ENCODE results near the gene AUP1.

The AUP1 gene

GRCh38 chr2:74524005-74524404 lies 5.5 kb downstream of the AUP1 start:
- H4K8ac ChIP-seq (ENCODE audit: low read depth, low read length): no peak overlapping the region
- peaks cover 20 to 28% of the 10 kb centered on the region in 2 experiments for H3K36me3 ChIP-seq (ENCODE audit: control insufficient read depth in 1 of 2, insufficient read depth in 2 of 2, low read length in 2 of 2)
- H2BK12ac ChIP-seq (ENCODE audit: low read length): no peak overlapping the region
- H3K14ac ChIP-seq (ENCODE audit: low read length): no peak overlapping the region
- H2BK5ac ChIP-seq (ENCODE audit: low read depth, low read length, poor library complexity): no peak overlapping the region
- H3K4ac ChIP-seq (ENCODE audit: low read depth, low read length): no peak overlapping the region
- no peak for DNase-seq
- H3K27me3 ChIP-seq (ENCODE audit: insufficient read depth, low read length): peaks cover 4% of the 10 kb centered on the region
- WGBS (ENCODE audit: extremely low coverage, insufficient coverage, insufficient read length): no CpG with 5 or more reads among the region's 9 CpGs
- no peak overlapping the region for H3K4me3 ChIP-seq (ENCODE audit: low read depth, low read length)
- H3K4me1 ChIP-seq (ENCODE audit: control insufficient read depth in 1 of 2, insufficient read depth in 2 of 2, low read length in 2 of 2): peaks cover 3 to 7% of the 10 kb centered on the region in 2 experiments
- H3K79me2 ChIP-seq (ENCODE audit: control insufficient read depth, insufficient read depth, low read length, poor library complexity): peaks cover 4% of the 10 kb centered on the region
- no peak overlapping the region for H3K4me2 ChIP-seq (ENCODE audit: low read length)
- no peak overlapping the region for H3K18ac ChIP-seq (ENCODE audit: low read length)
- H2AFZ ChIP-seq (ENCODE audit: insufficient read depth, low read length, poor library complexity): no peak overlapping the region
- H3K9ac ChIP-seq (ENCODE audit: low read length): no peak overlapping the region
- H2AK5ac ChIP-seq (ENCODE audit: low read length): no peak overlapping the region
- no peak overlapping the region for H3K27ac ChIP-seq (ENCODE audit: low read depth, low read length)
- H3K9me3 ChIP-seq (ENCODE audit: insufficient read depth, low read depth, low read length): no peaks in the 10 kb centered on the region
- no peak overlapping the region for H4K91ac ChIP-seq (ENCODE audit: low read depth, low read length)
- no peak overlapping the region for H4K12ac ChIP-seq (ENCODE audit: low read depth, low read length)
- H3K23ac ChIP-seq (ENCODE audit: low read length): no peak overlapping the region
- no peak overlapping the region for H2BK120ac ChIP-seq (ENCODE audit: insufficient read depth, low read length, poor library complexity)
- H3K79me1 ChIP-seq (ENCODE audit: low read length): peaks cover under 1% of the 10 kb centered on the region

GRCh38 chr2:74522516-74522915 lies 7.0 kb downstream of the AUP1 start:
- no peak overlapping the region for H3K4me2 ChIP-seq (ENCODE audit: low read length)
- no peak overlapping the region for H4K91ac ChIP-seq (ENCODE audit: low read depth, low read length)
- peaks cover 14 to 20% of the 10 kb centered on the region in 2 experiments for H3K36me3 ChIP-seq (ENCODE audit: control insufficient read depth in 1 of 2, insufficient read depth in 2 of 2, low read length in 2 of 2)
- H3K27ac ChIP-seq (ENCODE audit: low read depth, low read length): no peak overlapping the region
- H3K79me2 ChIP-seq (ENCODE audit: control insufficient read depth, insufficient read depth, low read length, poor library complexity): no peaks in the 10 kb centered on the region
- no peak overlapping the region for H3K9ac ChIP-seq (ENCODE audit: low read length)
- H3K4ac ChIP-seq (ENCODE audit: low read depth, low read length): no peak overlapping the region
- no peaks in the 10 kb centered on the region for H3K4me1 ChIP-seq (ENCODE audit: control insufficient read depth in 1 of 2, insufficient read depth in 2 of 2, low read length in 2 of 2)
- no peak overlapping the region for H3K14ac ChIP-seq (ENCODE audit: low read length)
- H3K9me3 ChIP-seq (ENCODE audit: insufficient read depth, low read depth, low read length): no peaks in the 10 kb centered on the region
- H3K23ac ChIP-seq (ENCODE audit: low read length): no peak overlapping the region
- no CpG with 5 or more reads among the region's 3 CpGs for WGBS (ENCODE audit: extremely low coverage, insufficient coverage, insufficient read length)
- H4K8ac ChIP-seq (ENCODE audit: low read depth, low read length): no peak overlapping the region
- H3K79me1 ChIP-seq (ENCODE audit: low read length): no peaks in the 10 kb centered on the region
- H2AFZ ChIP-seq (ENCODE audit: insufficient read depth, low read length, poor library complexity): no peak overlapping the region
- H2BK12ac ChIP-seq (ENCODE audit: low read length): no peak overlapping the region
- peaks cover 13% of the 10 kb centered on the region for H3K27me3 ChIP-seq (ENCODE audit: insufficient read depth, low read length)
- H2AK5ac ChIP-seq (ENCODE audit: low read length): no peak overlapping the region
- H2BK5ac ChIP-seq (ENCODE audit: low read depth, low read length, poor library complexity): no peak overlapping the region
- H4K12ac ChIP-seq (ENCODE audit: low read depth, low read length): no peak overlapping the region
- H2BK120ac ChIP-seq (ENCODE audit: insufficient read depth, low read length, poor library complexity): no peak overlapping the region
- no peak overlapping the region for H3K4me3 ChIP-seq (ENCODE audit: low read depth, low read length)
- DNase-seq: no peak
- no peak overlapping the region for H3K18ac ChIP-seq (ENCODE audit: low read length)

GRCh38 chr2:74516650-74517049 lies 12.9 kb downstream of the AUP1 start:
- Histone ChIP-seq H3K36me3 (ENCODE audit: control insufficient read depth in 1 of 2, insufficient read depth in 2 of 2, low read length in 2 of 2) (no peaks in the 10 kb centered on the region), H2BK12ac (ENCODE audit: low read length) (no peak overlapping the region), H4K91ac (ENCODE audit: low read depth, low read length) (no peak overlapping the region), H3K4me1 (ENCODE audit: control insufficient read depth in 1 of 2, insufficient read depth in 2 of 2, low read length in 2 of 2) (peaks cover 6 to 10% of the 10 kb centered on the region in 2 experiments), H4K8ac (ENCODE audit: low read depth, low read length) (no peak overlapping the region), H3K4me2 (ENCODE audit: low read length) (no peak overlapping the region), H4K12ac (ENCODE audit: low read depth, low read length) (no peak overlapping the region), H2AFZ (ENCODE audit: insufficient read depth, low read length, poor library complexity) (no peak overlapping the region), H3K14ac (ENCODE audit: low read length) (no peak overlapping the region), H3K27me3 (ENCODE audit: insufficient read depth, low read length) (peaks cover 68% of the 10 kb centered on the region), H2BK120ac (ENCODE audit: insufficient read depth, low read length, poor library complexity) (no peak overlapping the region), H3K18ac (ENCODE audit: low read length) (no peak overlapping the region), H3K4ac (ENCODE audit: low read depth, low read length) (no peak overlapping the region), H3K23ac (ENCODE audit: low read length) (no peak overlapping the region), H3K9ac (ENCODE audit: low read length) (no peak overlapping the region), H2BK5ac (ENCODE audit: low read depth, low read length, poor library complexity) (no peak overlapping the region), H2AK5ac (ENCODE audit: low read length) (no peak overlapping the region), H3K27ac (ENCODE audit: low read depth, low read length) (no peak overlapping the region), H3K79me2 (ENCODE audit: control insufficient read depth, insufficient read depth, low read length, poor library complexity) (no peaks in the 10 kb centered on the region), H3K79me1 (ENCODE audit: low read length) (no peaks in the 10 kb centered on the region), H3K9me3 (ENCODE audit: insufficient read depth, low read depth, low read length) (peaks cover 16% of the 10 kb centered on the region), H3K4me3 (ENCODE audit: low read depth, low read length) (no peak overlapping the region)
- WGBS (ENCODE audit: extremely low coverage, insufficient coverage, insufficient read length): no CpG with 5 or more reads among the region's 13 CpGs
- DNase-seq: no peak

- no peak overlapping the region for H2BK5ac ChIP-seq (ENCODE audit: low read depth, low read length, poor library complexity)
- H3K27ac ChIP-seq (ENCODE audit: low read depth, low read length): no peak overlapping the region
- H2BK120ac ChIP-seq (ENCODE audit: insufficient read depth, low read length, poor library complexity): no peak overlapping the region
- H3K79me2 ChIP-seq (ENCODE audit: control insufficient read depth, insufficient read depth, low read length, poor library complexity): no peaks in the 10 kb centered on the region
- no peak for DNase-seq
- H3K4me1 ChIP-seq (ENCODE audit: control insufficient read depth in 1 of 2, insufficient read depth in 2 of 2, low read length in 2 of 2): peaks cover 6 to 10% of the 10 kb centered on the region in 2 experiments
- no peak overlapping the region for H3K4ac ChIP-seq (ENCODE audit: low read depth, low read length)
- H3K36me3 ChIP-seq (ENCODE audit: control insufficient read depth in 1 of 2, insufficient read depth in 2 of 2, low read length in 2 of 2): no peaks in the 10 kb centered on the region
- no peak overlapping the region for H4K91ac ChIP-seq (ENCODE audit: low read depth, low read length)
- H3K27me3 ChIP-seq (ENCODE audit: insufficient read depth, low read length): peaks cover 74% of the 10 kb centered on the region
- no peak overlapping the region for H4K12ac ChIP-seq (ENCODE audit: low read depth, low read length)
- H3K18ac ChIP-seq (ENCODE audit: low read length): no peak overlapping the region
- no peak overlapping the region for H3K4me3 ChIP-seq (ENCODE audit: low read depth, low read length)
- peaks cover 16% of the 10 kb centered on the region for H3K9me3 ChIP-seq (ENCODE audit: insufficient read depth, low read depth, low read length)
- peak overlapping the region; percentile 39 for H3K4me2 ChIP-seq (ENCODE audit: low read length)
- no peak overlapping the region for H2BK12ac ChIP-seq (ENCODE audit: low read length)
- no CpG with 5 or more reads among the region's 72 CpGs for WGBS (ENCODE audit: extremely low coverage, insufficient coverage, insufficient read length)
- H3K23ac ChIP-seq (ENCODE audit: low read length): no peak overlapping the region
- no peak overlapping the region for H4K8ac ChIP-seq (ENCODE audit: low read depth, low read length)
- H3K79me1 ChIP-seq (ENCODE audit: low read length): no peaks in the 10 kb centered on the region
- H3K14ac ChIP-seq (ENCODE audit: low read length): no peak overlapping the region
- H2AFZ ChIP-seq (ENCODE audit: insufficient read depth, low read length, poor library complexity): no peak overlapping the region
- H2AK5ac ChIP-seq (ENCODE audit: low read length): no peak overlapping the region
- no peak overlapping the region for H3K9ac ChIP-seq (ENCODE audit: low read length)
Measured at GRCh38 chr2:74515981-74516633, 13.4 kb downstream of the AUP1 start.
